H9 (cell line): ENCODE data around the gene OR7A10. TPM values are rescaled to one million over a fixed set of nuclear protein-coding genes. Genes with fewer than 3 reads are reported as not detected.

Experiments
- DNase-seq: peaks from one replicate; pipeline ENCODE4 v3.0.0-alpha.2; 2017
- H2AFZ ChIP-seq: one replicate; pipeline ENCODE4 v1.6.1; 2013; ENCODE audit warnings: mild to moderate bottlenecking, low read length, control low read depth, moderate library complexity
- H2AK5ac ChIP-seq: 2 replicates; pipeline ENCODE4 v1.6.1; 2013; ENCODE audit warnings: low read length, control low read depth, mixed read lengths; ENCODE audit not compliant: insufficient read length
- H2BK120ac ChIP-seq: one replicate; pipeline ENCODE4 v1.6.1; 2013; ENCODE audit warnings: low read depth, mild to moderate bottlenecking, low read length, control low read depth, inconsistent platforms; ENCODE audit not compliant: poor library complexity, severe bottlenecking
- H2BK12ac ChIP-seq: 2 replicates; pipeline ENCODE4 v1.6.1; 2013; ENCODE audit warnings: low read length, control low read depth, mixed read lengths, low read depth; ENCODE audit not compliant: insufficient read length
- H2BK15ac ChIP-seq: 2 replicates; pipeline ENCODE4 v1.6.1; 2013; ENCODE audit warnings: low read depth, low read length, control low read depth
- H2BK20ac ChIP-seq: one replicate; pipeline ENCODE4 v1.6.1; 2013; ENCODE audit warnings: low read depth, mild to moderate bottlenecking, low read length, control low read depth, inconsistent platforms; ENCODE audit not compliant: poor library complexity, severe bottlenecking
- H2BK5ac ChIP-seq: 2 replicates; pipeline ENCODE4 v1.6.1; 2013; ENCODE audit warnings: low read length, control low read depth, mixed read lengths; ENCODE audit not compliant: insufficient read length
- H3K14ac ChIP-seq: 2 replicates; pipeline ENCODE4 v1.6.1; 2013; ENCODE audit warnings: low read length, control low read depth; ENCODE audit not compliant: insufficient read depth
- H3K18ac ChIP-seq: 2 replicates; pipeline ENCODE4 v1.6.1; 2013; ENCODE audit warnings: low read depth, mild to moderate bottlenecking, mixed read lengths, low read length, control low read depth; ENCODE audit not compliant: insufficient read length
- H3K23ac ChIP-seq: 2 replicates; pipeline ENCODE4 v1.6.1; 2013; ENCODE audit warnings: low read length, control low read depth, mixed read lengths, low read depth; ENCODE audit not compliant: insufficient read length
- H3K23me2 ChIP-seq: 2 replicates; pipeline ENCODE4 v1.6.1; 2013; ENCODE audit warnings: low read depth, mild to moderate bottlenecking, mixed read lengths, low read length, control low read depth; ENCODE audit not compliant: insufficient read length, poor library complexity, severe bottlenecking
- H3K27ac ChIP-seq: 2 replicates; pipeline ENCODE4 v1.5.1; 2013; ENCODE audit warnings: low read length, control low read depth, mixed read lengths, low read depth; ENCODE audit not compliant: insufficient read length
- H3K27me3 ChIP-seq: 2 replicates; pipeline ENCODE4 v1.6.1; 2013; ENCODE audit warnings: low read length, control low read depth, inconsistent platforms; ENCODE audit not compliant: insufficient read depth
- H3K4ac ChIP-seq: 2 replicates; pipeline ENCODE4 v1.6.1; 2013; ENCODE audit warnings: low read depth, mild to moderate bottlenecking, control low read depth, inconsistent platforms, low read length, moderate library complexity
- H3K4me1 ChIP-seq: 2 replicates; pipeline ENCODE4 v1.6.1; 2013; ENCODE audit warnings: low read length, control low read depth, inconsistent platforms; ENCODE audit not compliant: insufficient read depth
- H3K4me2 ChIP-seq: 2 replicates; pipeline ENCODE4 v1.6.1; 2013; ENCODE audit warnings: low read length, control low read depth, mixed read lengths; ENCODE audit not compliant: insufficient read length, insufficient read depth
- H3K56ac ChIP-seq: 2 replicates; pipeline ENCODE4 v1.6.1; 2013; ENCODE audit warnings: low read depth, mild to moderate bottlenecking, mixed read lengths, low read length, control low read depth; ENCODE audit not compliant: insufficient read length
- H3K79me1 ChIP-seq: 2 replicates; pipeline ENCODE4 v1.6.1; 2013; ENCODE audit warnings: low read depth, mild to moderate bottlenecking, moderate library complexity, low read length, control low read depth, inconsistent platforms; ENCODE audit not compliant: insufficient read depth, poor library complexity, severe bottlenecking
- H3K79me2 ChIP-seq: 2 replicates; pipeline ENCODE4 v1.6.1; 2013; ENCODE audit warnings: low read length, control low read depth, inconsistent platforms; ENCODE audit not compliant: insufficient read depth
- H3K9ac ChIP-seq: 2 replicates; pipeline ENCODE4 v1.6.1; 2013; ENCODE audit warnings: low read length, control low read depth, mixed read lengths; ENCODE audit not compliant: insufficient read length; ENCODE audit errors: extremely low read depth
- H3K9me3 ChIP-seq: one replicate; pipeline ENCODE4 v1.6.1; 2013; ENCODE audit warnings: low read depth, low read length, inconsistent platforms; ENCODE audit not compliant: control insufficient read depth
- H3T11ph ChIP-seq: one replicate; pipeline ENCODE4 v1.6.1; 2013; ENCODE audit warnings: mild to moderate bottlenecking, low read length, control low read depth, inconsistent platforms
- H4K20me1 ChIP-seq: one replicate; pipeline ENCODE4 v1.6.1; 2013; ENCODE audit not compliant: control insufficient read depth, insufficient read length, insufficient read depth
- H4K5ac ChIP-seq: 2 replicates; pipeline ENCODE4 v1.6.1; 2013; ENCODE audit warnings: low read depth, mild to moderate bottlenecking, mixed read lengths, low read length, control low read depth; ENCODE audit not compliant: insufficient read length
- H4K8ac ChIP-seq: replicated peaks from 2 replicates; pipeline ENCODE4 v1.6.1; 2013; ENCODE audit warnings: low read length, control low read depth, mixed read lengths, low read depth; ENCODE audit not compliant: insufficient read length
- H4K91ac ChIP-seq: 2 replicates; pipeline ENCODE4 v1.6.1; 2013; ENCODE audit warnings: low read depth, mild to moderate bottlenecking, moderate library complexity, mixed read lengths, low read length, control low read depth; ENCODE audit not compliant: insufficient read length
- H3K27ac Mint-ChIP-seq, 3 experiments: 2 replicates in 2 of 3; 3 replicates in 1 of 3; pipeline ENCODE4 v1.8.0; 2020 to 2021; ENCODE audit warnings: mixed read lengths in 3 of 3, mild to moderate bottlenecking in 1 of 3, moderate library complexity in 1 of 3
- H3K27me3 Mint-ChIP-seq: 2 replicates; pipeline ENCODE4 v1.8.0; 2021; ENCODE audit warnings: low read depth, mild to moderate bottlenecking, moderate library complexity, mixed read lengths
- H3K36me3 Mint-ChIP-seq, 3 experiments: 2 replicates in 2 of 3; 3 replicates in 1 of 3; pipeline ENCODE4 v1.8.0; 2020 to 2021; ENCODE audit warnings: low read depth in 3 of 3, mixed read lengths in 3 of 3; ENCODE audit not compliant: insufficient read depth in 1 of 3
- H3K4me1 Mint-ChIP-seq, 2 experiments: 2 replicates each; pipeline ENCODE4 v1.8.0; 2020; ENCODE audit warnings: mixed read lengths in 2 of 2
- H3K4me3 Mint-ChIP-seq, 2 experiments: 2 replicates in 1 of 2; 3 replicates in 1 of 2; pipeline ENCODE4 v1.8.0; 2020 to 2021; ENCODE audit warnings: mild to moderate bottlenecking in 2 of 2, mixed read lengths in 2 of 2, moderate library complexity in 1 of 2
- H3K9me3 Mint-ChIP-seq, 2 experiments: 2 replicates in 1 of 2; 3 replicates in 1 of 2; pipeline ENCODE4 v1.8.0; 2020; ENCODE audit warnings: mild to moderate bottlenecking in 2 of 2, mixed read lengths in 2 of 2, moderate library complexity in 1 of 2
- WGBS: extraction: QIAGEN DNeasy Blood & Tissue Kit; methylation state at CpG from one replicate; pipeline ENCODE4 v1.1.7; 2013; ENCODE audit warnings: missing lambda C conversion rate, low lambda C conversion rate, mixed read lengths; ENCODE audit not compliant: insufficient read length; ENCODE audit errors: extremely low coverage; 5-methylcytosine and 5-hydroxymethylcytosine counted together
- total RNA-seq: library from RNA; stranded (reverse); gene quantifications from 2 replicates; pipeline ENCODE4 v1.2.1, GENCODE V29; 2021
- TF ChIP-seq, protein P1 (sequence below): fragments of 200-600 bp; sonication (generic); conservative IDR thresholded peaks from 3 replicates; pipeline ENCODE4 v1.8.0; 2021; ENCODE audit warnings: antibody characterized with exemption, mild to moderate bottlenecking

Gene OR7A10
- total RNA-seq, 1 experiment from 2014 or later, result not detected

DNA sequence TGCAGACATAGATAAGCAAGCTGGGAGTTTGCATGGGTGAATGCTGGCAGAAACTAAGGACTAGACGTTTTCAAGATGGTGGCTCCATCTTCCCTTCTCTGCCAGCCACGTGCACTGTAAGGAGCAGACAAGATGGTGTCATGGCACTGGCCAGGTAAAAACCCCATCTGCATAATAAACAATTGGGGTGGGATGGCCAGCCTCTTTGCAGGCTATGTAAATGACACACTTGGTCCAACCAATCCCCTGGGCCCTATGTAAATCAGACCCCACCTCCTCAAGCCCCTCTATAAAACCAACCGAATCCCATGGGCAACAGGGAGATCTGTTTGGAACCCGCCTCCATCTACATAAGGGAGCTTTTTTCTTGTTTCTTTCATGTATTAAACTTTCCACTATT, 11.3 kb downstream of the OR7A10 start:
- H2BK15ac ChIP-seq, result no peak overlapping the region
- no peak overlapping the region for H2AFZ ChIP-seq
- no CpG with 5 or more reads among the region's 4 CpGs for WGBS
- no peak for DNase-seq
- no peak overlapping the region for H3K4me2 ChIP-seq
- no peak overlapping the region for H4K5ac ChIP-seq
- H2BK12ac ChIP-seq, result no peak overlapping the region
- H3K27ac ChIP-seq, result no peak overlapping the region
- no peaks in the 10 kb centered on the region for H3K79me1 ChIP-seq
- no peak overlapping the region for H3K56ac ChIP-seq
- H3K18ac ChIP-seq, result no peak overlapping the region
- H4K20me1 ChIP-seq, result no peaks in the 10 kb centered on the region
- no peak overlapping the region for H3K14ac ChIP-seq
- Mint-ChIP-seq H3K9me3 (peaks cover 40 to 93% of the 10 kb centered on the region in 2 experiments), H3K4me1 (no peaks in the 10 kb centered on the region), H3K4me3 (no peak overlapping the region), H3K27me3 (no peaks in the 10 kb centered on the region), H3K36me3 (peaks cover 0 to 10% (median 2%) of the 10 kb centered on the region in 3 experiments; a peak in 5 of 7 replicates), H3K27ac (no peak overlapping the region)
- H3K4me1 ChIP-seq, result 0 out of 2 replicates have a peak, but pooled peaks cover 4% of the 10 kb centered on the region
- no peaks in the 10 kb centered on the region for H3K9me3 ChIP-seq
- no peak overlapping the region for H2BK5ac ChIP-seq
- no peak overlapping the region for H3K23ac ChIP-seq
- no peak overlapping the region for H4K8ac ChIP-seq
- H2BK120ac ChIP-seq, result no peak overlapping the region
- H2AK5ac ChIP-seq, result no peak overlapping the region
- no peak overlapping the region for H3K4ac ChIP-seq
- H3K79me2 ChIP-seq, result no peaks in the 10 kb centered on the region
- no peaks in the 10 kb centered on the region for H3K23me2 ChIP-seq
- TF ChIP-seq, protein P1, sequence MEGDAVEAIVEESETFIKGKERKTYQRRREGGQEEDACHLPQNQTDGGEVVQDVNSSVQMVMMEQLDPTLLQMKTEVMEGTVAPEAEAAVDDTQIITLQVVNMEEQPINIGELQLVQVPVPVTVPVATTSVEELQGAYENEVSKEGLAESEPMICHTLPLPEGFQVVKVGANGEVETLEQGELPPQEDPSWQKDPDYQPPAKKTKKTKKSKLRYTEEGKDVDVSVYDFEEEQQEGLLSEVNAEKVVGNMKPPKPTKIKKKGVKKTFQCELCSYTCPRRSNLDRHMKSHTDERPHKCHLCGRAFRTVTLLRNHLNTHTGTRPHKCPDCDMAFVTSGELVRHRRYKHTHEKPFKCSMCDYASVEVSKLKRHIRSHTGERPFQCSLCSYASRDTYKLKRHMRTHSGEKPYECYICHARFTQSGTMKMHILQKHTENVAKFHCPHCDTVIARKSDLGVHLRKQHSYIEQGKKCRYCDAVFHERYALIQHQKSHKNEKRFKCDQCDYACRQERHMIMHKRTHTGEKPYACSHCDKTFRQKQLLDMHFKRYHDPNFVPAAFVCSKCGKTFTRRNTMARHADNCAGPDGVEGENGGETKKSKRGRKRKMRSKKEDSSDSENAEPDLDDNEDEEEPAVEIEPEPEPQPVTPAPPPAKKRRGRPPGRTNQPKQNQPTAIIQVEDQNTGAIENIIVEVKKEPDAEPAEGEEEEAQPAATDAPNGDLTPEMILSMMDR, result no peak
- no peak overlapping the region for H2BK20ac ChIP-seq
- H3K9ac ChIP-seq, result no peak overlapping the region
- H3T11ph ChIP-seq, result no peak overlapping the region
- no peak overlapping the region for H4K91ac ChIP-seq
- H3K27me3 ChIP-seq, result no peaks in the 10 kb centered on the region
